ENCODE data around the gene WWP2.

Gene WWP2

GRCh38 chr16:69873783-69874182 lies 111.7 kb downstream of the WWP2 start (continued):
- no peak for TF ChIP-seq ZNF514 (tag by site-specific recombination; IDR thresholded peaks at IDR 0.05)
- TF ChIP-seq GLI2 (tag by site-specific recombination; IDR thresholded peaks at IDR 0.05; ENCODE audit: borderline replicate concordance, low read depth) = no peak

- Histone ChIP-seq H3K4me3 (ENCODE audit: low read depth, low read length) (no peak overlapping the region), H3K4me1 (ENCODE audit: control insufficient read depth, insufficient read depth, low read length) (no peaks in the 10 kb centered on the region), H3K27ac (ENCODE audit: extremely low read depth, low read depth, low read length) (no peak overlapping the region), H3K36me3 (ENCODE audit: control insufficient read depth in 2 of 2, insufficient read depth in 1 of 2, low read length in 2 of 2) (peaks cover 4 to 33% of the 10 kb centered on the region in 2 experiments; a peak in 2 of 3 replicates), H3K9me3 (ENCODE audit: control insufficient read depth, insufficient read depth, low read depth, low read length) (no peaks in the 10 kb centered on the region)
- TF ChIP-seq ZBTB20 (tag by site-specific recombination; IDR thresholded peaks at IDR 0.05) (no peak), ZNF514 (tag by site-specific recombination; IDR thresholded peaks at IDR 0.05) (no peak), PATZ1 (tag by site-specific recombination; IDR thresholded peaks at IDR 0.05) (no peak), KLF16 (tag by site-specific recombination; IDR thresholded peaks at IDR 0.05) (no peak), ZNF548 (tag by site-specific recombination; IDR thresholded peaks at IDR 0.05) (no peak), ZNF292 (tag by site-specific recombination; IDR thresholded peaks at IDR 0.05; ENCODE audit: borderline replicate concordance, low read depth) (no peak), ZNF433 (tag by site-specific recombination; IDR thresholded peaks at IDR 0.05; ENCODE audit: low read depth) (no peak), ZNF211 (tag by site-specific recombination; IDR thresholded peaks at IDR 0.05; ENCODE audit: low read depth) (no peak), ZNF610 (tag by site-specific recombination; IDR thresholded peaks at IDR 0.05; ENCODE audit: borderline replicate concordance) (no peak), ZNF488 (tag by site-specific recombination; IDR thresholded peaks at IDR 0.05) (no peak), IKZF3 (tag by site-specific recombination; IDR thresholded peaks at IDR 0.05) (no peak), ZNF843 (tag by site-specific recombination; IDR thresholded peaks at IDR 0.05) (no peak), PRDM1 (tag by site-specific recombination; IDR thresholded peaks at IDR 0.05) (no peak), ZSCAN16 (tag by site-specific recombination; IDR thresholded peaks at IDR 0.05) (no peak)
- TF ChIP-seq, protein P1, sequence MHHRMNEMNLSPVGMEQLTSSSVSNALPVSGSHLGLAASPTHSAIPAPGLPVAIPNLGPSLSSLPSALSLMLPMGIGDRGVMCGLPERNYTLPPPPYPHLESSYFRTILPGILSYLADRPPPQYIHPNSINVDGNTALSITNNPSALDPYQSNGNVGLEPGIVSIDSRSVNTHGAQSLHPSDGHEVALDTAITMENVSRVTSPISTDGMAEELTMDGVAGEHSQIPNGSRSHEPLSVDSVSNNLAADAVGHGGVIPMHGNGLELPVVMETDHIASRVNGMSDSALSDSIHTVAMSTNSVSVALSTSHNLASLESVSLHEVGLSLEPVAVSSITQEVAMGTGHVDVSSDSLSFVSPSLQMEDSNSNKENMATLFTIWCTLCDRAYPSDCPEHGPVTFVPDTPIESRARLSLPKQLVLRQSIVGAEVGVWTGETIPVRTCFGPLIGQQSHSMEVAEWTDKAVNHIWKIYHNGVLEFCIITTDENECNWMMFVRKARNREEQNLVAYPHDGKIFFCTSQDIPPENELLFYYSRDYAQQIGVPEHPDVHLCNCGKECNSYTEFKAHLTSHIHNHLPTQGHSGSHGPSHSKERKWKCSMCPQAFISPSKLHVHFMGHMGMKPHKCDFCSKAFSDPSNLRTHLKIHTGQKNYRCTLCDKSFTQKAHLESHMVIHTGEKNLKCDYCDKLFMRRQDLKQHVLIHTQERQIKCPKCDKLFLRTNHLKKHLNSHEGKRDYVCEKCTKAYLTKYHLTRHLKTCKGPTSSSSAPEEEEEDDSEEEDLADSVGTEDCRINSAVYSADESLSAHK (tag by site-specific recombination; IDR thresholded peaks at IDR 0.05) = no peak
- TF ChIP-seq, protein P2, sequence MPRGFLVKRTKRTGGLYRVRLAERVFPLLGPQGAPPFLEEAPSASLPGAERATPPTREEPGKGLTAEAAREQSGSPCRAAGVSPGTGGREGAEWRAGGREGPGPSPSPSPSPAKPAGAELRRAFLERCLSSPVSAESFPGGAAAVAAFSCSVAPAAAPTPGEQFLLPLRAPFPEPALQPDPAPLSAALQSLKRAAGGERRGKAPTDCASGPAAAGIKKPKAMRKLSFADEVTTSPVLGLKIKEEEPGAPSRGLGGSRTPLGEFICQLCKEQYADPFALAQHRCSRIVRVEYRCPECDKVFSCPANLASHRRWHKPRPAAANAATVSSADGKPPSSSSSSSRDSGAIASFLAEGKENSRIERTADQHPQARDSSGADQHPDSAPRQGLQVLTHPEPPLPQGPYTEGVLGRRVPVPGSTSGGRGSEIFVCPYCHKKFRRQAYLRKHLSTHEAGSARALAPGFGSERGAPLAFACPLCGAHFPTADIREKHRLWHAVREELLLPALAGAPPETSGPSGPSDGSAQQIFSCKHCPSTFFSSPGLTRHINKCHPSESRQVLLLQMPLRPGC (tag by site-specific recombination; IDR thresholded peaks at IDR 0.05) = no peak
- ChIA-PET CTCF (no interaction called here), POLR2A (no interaction called here)
Measured at GRCh38 chr16:69874271-69874670, 112.1 kb downstream of the WWP2 start.

- Histone ChIP-seq H3K4me3 (ENCODE audit: low read depth, low read length) (no peak overlapping the region), H3K9me3 (ENCODE audit: control insufficient read depth, insufficient read depth, low read depth, low read length) (no peaks in the 10 kb centered on the region), H3K27ac (ENCODE audit: extremely low read depth, low read depth, low read length) (no peak overlapping the region), H3K36me3 (ENCODE audit: control insufficient read depth in 2 of 2, insufficient read depth in 1 of 2, low read length in 2 of 2) (peaks cover 4 to 14% of the 10 kb centered on the region in 2 experiments; a peak in 2 of 3 replicates), H3K4me1 (ENCODE audit: control insufficient read depth, insufficient read depth, low read length) (no peaks in the 10 kb centered on the region)
- CTCF ChIA-PET = interaction anchor here (0.6 kb wide), 1 partner anchor 75 kb away, joined by 3 read pairs; no protein-coding TSS in a partner anchor
- POLR2A ChIA-PET = no interaction called here
- TF ChIP-seq KLF1 (tag by site-specific recombination; IDR thresholded peaks at IDR 0.05) (no peak), ZNF366 (tag by site-specific recombination; conservative IDR thresholded peaks at IDR 0.05) (no peak), ZNF146 (tag by site-specific recombination; IDR thresholded peaks at IDR 0.05) (no peak), ZNF157 (tag by site-specific recombination; IDR thresholded peaks at IDR 0.05) (no peak), SCRT1 (tag by site-specific recombination; IDR thresholded peaks at IDR 0.05; ENCODE audit: borderline replicate concordance) (no peak), ZNF513 (tag by site-specific recombination; IDR thresholded peaks at IDR 0.05) (no peak), ZNF837 (tag by site-specific recombination; IDR thresholded peaks at IDR 0.05) (no peak), HOXA7 (CRISPR knock-in tag; IDR thresholded peaks at IDR 0.05; ENCODE audit: borderline replicate concordance) (no peak)
Measured at GRCh38 chr16:69880640-69881133, 118.6 kb downstream of the WWP2 start.

Measured in HEK293 (cell line).